Keratinocyte (primary cell): ENCODE data around the gene OOSP4A. TPM values are rescaled to one million over a fixed set of nuclear protein-coding genes. Genes with fewer than 3 reads are reported as not detected.

Source experiments
- DNase-seq: peaks from one replicate; pipeline ENCODE4 v3.0.0-alpha.2; 2011; ENCODE audit warnings: low read depth, missing footprints, low spot score
- FAIRE-seq: peaks from 2 replicates; lab custom pipeline; 2011; peaks lifted over from hg19 to GRCh38; lab: Jason Lieb, UNC
- H2AFZ ChIP-seq: 2 replicates; pipeline ENCODE4 v1.6.0; 2012; ENCODE audit warnings: low read length, control low read depth, inconsistent platforms; ENCODE audit not compliant: control insufficient read depth
- H3K27ac ChIP-seq: 2 replicates; pipeline ENCODE4 v1.5.1; 2011; ENCODE audit warnings: low read length; ENCODE audit not compliant: control insufficient read depth, insufficient read depth
- H3K27me3 ChIP-seq: 3 replicates; pipeline ENCODE4 v1.6.0; 2011; ENCODE audit warnings: low read length; ENCODE audit not compliant: control insufficient read depth, insufficient read depth; ENCODE audit errors: extremely low read depth
- H3K36me3 ChIP-seq, 2 experiments: 2 replicates in 1 of 2; 3 replicates in 1 of 2; pipeline ENCODE4 v1.5.1; 2011; ENCODE audit warnings: low read length in 2 of 2, mild to moderate bottlenecking in 1 of 2; ENCODE audit not compliant: control insufficient read depth in 2 of 2, insufficient read depth in 2 of 2; ENCODE audit errors: extremely low read depth in 1 of 2
- H3K4me1 ChIP-seq: 3 replicates; pipeline ENCODE4 v1.5.1; 2011; ENCODE audit warnings: low read length; ENCODE audit not compliant: control insufficient read depth, insufficient read depth; ENCODE audit errors: extremely low read depth
- H3K4me2 ChIP-seq: 3 replicates; pipeline ENCODE4 v1.6.0; 2011; ENCODE audit warnings: low read depth, low read length; ENCODE audit not compliant: control insufficient read depth, insufficient read depth; ENCODE audit errors: extremely low read depth
- H3K4me3 ChIP-seq, 3 experiments: fragments of 200-600 bp in 1 of 3; sonication (generic) in 1 of 3; 2 replicates in 2 of 3; 3 replicates in 1 of 3; pipeline ENCODE4 v1.5.1; 2011 to 2016; ENCODE audit warnings: low read length in 3 of 3, mild to moderate bottlenecking in 3 of 3, control low read depth in 2 of 3, inconsistent platforms in 1 of 3, low read depth in 1 of 3, mixed read lengths in 1 of 3, mixed run types in 1 of 3, moderate library complexity in 1 of 3; ENCODE audit not compliant: control insufficient read depth in 2 of 3, insufficient read depth in 2 of 3; ENCODE audit errors: extremely low read depth in 1 of 3
- H3K79me2 ChIP-seq: 2 replicates; pipeline ENCODE4 v1.6.0; 2012; ENCODE audit warnings: low read length; ENCODE audit not compliant: control insufficient read depth, insufficient read depth
- H3K9ac ChIP-seq: 3 replicates; pipeline ENCODE4 v1.6.0; 2011; ENCODE audit warnings: low read length; ENCODE audit not compliant: control insufficient read depth, insufficient read depth; ENCODE audit errors: extremely low read depth
- H3K9me1 ChIP-seq: 3 replicates; pipeline ENCODE4 v1.6.0; 2011; ENCODE audit warnings: low read length; ENCODE audit not compliant: control insufficient read depth, insufficient read depth; ENCODE audit errors: extremely low read depth
- H3K9me3 ChIP-seq: 2 replicates; pipeline ENCODE4 v1.5.1; 2012; ENCODE audit warnings: low read depth, low read length; ENCODE audit not compliant: control insufficient read depth
- H4K20me1 ChIP-seq: 3 replicates; pipeline ENCODE4 v1.6.0; 2011; ENCODE audit warnings: low read length; ENCODE audit not compliant: control insufficient read depth, insufficient read depth; ENCODE audit errors: extremely low read depth
- CTCF ChIP-seq, 3 experiments: IDR thresholded peaks in 1 of 3; conservative IDR thresholded peaks in 1 of 3; optimal IDR thresholded peaks in 1 of 3; 2 replicates in 2 of 3; 3 replicates in 1 of 3; pipeline versions ENCODE3 to v1.5.1; 2011; ENCODE audit warnings: low read length in 3 of 3, mild to moderate bottlenecking in 3 of 3, moderate library complexity in 2 of 3, control low read depth in 1 of 3, inconsistent platforms in 1 of 3; ENCODE audit not compliant: insufficient read depth in 2 of 3; ENCODE audit errors: extremely low read depth in 1 of 3
- EZH2 ChIP-seq: IDR thresholded peaks from one replicate; pipeline ENCODE4 v1.6.1; 2012; ENCODE audit warnings: inconsistent platforms, mild to moderate bottlenecking, low read length, moderate library complexity
- dilution Hi-C: fragments of 300-500 bp; cut with MboI; formaldehyde crosslinking; loops from one replicate; pipeline ENCODE4 v1.7.0; 2020; ENCODE audit warnings: low sequenced_read_pairs; ENCODE audit not compliant: extremely low pct_ligation_motif_present
- polyA plus RNA-seq, 5 experiments: library from polyadenylated mRNA; depleted of rRNA in 3 of 5; stranded (reverse) in 3 of 5; stranded (forward) in 1 of 5; unstranded in 1 of 5; fragments of >200 nt; gene quantifications; 1 replicate in 1 of 5; 2 replicates in 3 of 5; 3 replicates in 1 of 5; pipeline versions ENCODE4 v1.2.1 to v1.2.3, GENCODE V29; 2011 to 2012; ENCODE audit warnings: missing spikeins in 2 of 5, low read depth in 1 of 5, low replicate concordance in 1 of 5

OOSP4A gene
- polyA plus RNA-seq, 1 donor (not counting 4 experiments of a cell fraction or from before 2014, with no cell fraction given): not detected

- Histone ChIP-seq H3K36me3 (no peaks in the 10 kb centered on the region), H3K27ac (no peak overlapping the region), H4K20me1 (no peaks in the 10 kb centered on the region), H3K79me2 (no peaks in the 10 kb centered on the region), H3K4me1 (no peaks in the 10 kb centered on the region), H3K4me2 (no peak overlapping the region), H3K9me3 (no peaks in the 10 kb centered on the region), H3K4me3 (no peak overlapping the region), H3K9me1 (no peaks in the 10 kb centered on the region), H3K27me3 (no peaks in the 10 kb centered on the region), H2AFZ (no peak overlapping the region), H3K9ac (no peak overlapping the region)
- no peak for TF ChIP-seq CTCF (optimal IDR thresholded peaks at IDR 0.05 in 1 of 3, IDR thresholded peaks at IDR 0.05 in 1 of 3, conservative IDR thresholded peaks at IDR 0.05 in 1 of 3; ENCODE audit: extremely low read depth in 1 of 3, insufficient read depth in 2 of 3, low read length in 3 of 3)
- TF ChIP-seq EZH2: no peak
- no peak for DNase-seq
- dilution Hi-C loops: no loop called here
- no peak for FAIRE-seq
These were observed 34.0 kb downstream of the OOSP4A start for GRCh38 chr11:59997800-59998199.

- H3K4me1 ChIP-seq: no peaks in the 10 kb centered on the region
- TF ChIP-seq EZH2 (no peak), CTCF (optimal IDR thresholded peaks at IDR 0.05 in 1 of 3, IDR thresholded peaks at IDR 0.05 in 1 of 3, conservative IDR thresholded peaks at IDR 0.05 in 1 of 3; ENCODE audit: extremely low read depth in 1 of 3, insufficient read depth in 2 of 3, low read length in 3 of 3) (no peak)
- no peaks in the 10 kb centered on the region for H3K9me3 ChIP-seq
- H3K4me3 ChIP-seq: no peak overlapping the region
- no peak overlapping the region for H3K27ac ChIP-seq
- no peaks in the 10 kb centered on the region for H3K27me3 ChIP-seq
- H3K9ac ChIP-seq: no peak overlapping the region
- no peak overlapping the region for H2AFZ ChIP-seq
- H3K9me1 ChIP-seq: no peaks in the 10 kb centered on the region
- H3K36me3 ChIP-seq: no peaks in the 10 kb centered on the region
- H3K4me2 ChIP-seq: no peak overlapping the region
- FAIRE-seq (no peak), DNase-seq (no peak)
- H3K79me2 ChIP-seq: no peaks in the 10 kb centered on the region
- dilution Hi-C loops: no loop called here
- no peaks in the 10 kb centered on the region for H4K20me1 ChIP-seq
These were observed 35.9 kb downstream of the OOSP4A start for GRCh38 chr11:59999691-60000090.
